ENCODE results near the gene AGTPBP1. TPM values are rescaled to one million over a fixed set of nuclear protein-coding genes. Genes with fewer than 3 reads are reported as not detected.

Gene AGTPBP1
- total and polyA plus RNA-seq, 12 donors: 9.7 to 87.1 (median 51.4) TPM

- DNase-seq: no peak
- Histone ChIP-seq H3K27me3 (no peaks in the 10 kb centered on the region), H3K4me3 (no peak overlapping the region), H3K36me3 (no peaks in the 10 kb centered on the region), H3K9me3 (peaks cover 0 to 22% (median 5%) of the 10 kb centered on the region in 11 donors), H3K27ac (no peak overlapping the region), H3K4me1 (no peaks in the 10 kb centered on the region)
- TF ChIP-seq CTCF (IDR thresholded peaks at IDR 0.05): no peak
- intact Hi-C loops (cut with DNase I): loop anchor here in 2 of 10 donors (10.0 kb wide), 1 partner anchor 103 kb away; no protein-coding TSS in a partner anchor
- ATAC-seq: no peak
- WGBS, 2 donors: 65 to 68% methylated on average over 6 of the region's 6 CpGs
Observed at GRCh38 chr9:85501456-85501855, 240.3 kb downstream of the AGTPBP1 start.

Other genes starting within 250 kb of the AGTPBP1 start
- 10 to 100 TPM; 16.4 to 21.2 (median 18.4) TPM for gene NAA35, start 199.2 kb upstream of the AGTPBP1 start, total RNA-seq
- gene NAA35, start 199.2 kb upstream of the AGTPBP1 start, polyA plus RNA-seq: 1 to 10 TPM; 3.8 to 6.6 TPM